Ovary (tissue), 3 donors: ENCODE measurements around the gene GLCE.

Experiments used
- CTCF ChIP-seq, 3 donors: fragments of 450-650 bp in 2 of 3; fragments of 200-600 bp in 1 of 3; IDR thresholded peaks; one replicate each; pipeline versions ENCODE4 v1.5.1 to v1.8.0; 2016 to 2022; ENCODE audit warnings: antibody characterized with exemption in 3 of 3, mild to moderate bottlenecking in 1 of 3
- EP300 ChIP-seq: sonication (generic); formaldehyde crosslinking; IDR thresholded peaks from one replicate; pipeline ENCODE4 v1.6.1; 2017; ENCODE audit warnings: antibody characterized with exemption
- POLR2A ChIP-seq: fragments of 450-650 bp; IDR thresholded peaks from one replicate; pipeline ENCODE4 v1.6.1; 2017; ENCODE audit warnings: antibody characterized with exemption, mild to moderate bottlenecking, moderate library complexity
- donor health status: DM: no; HTN: no; CAD: no.

DNA sequence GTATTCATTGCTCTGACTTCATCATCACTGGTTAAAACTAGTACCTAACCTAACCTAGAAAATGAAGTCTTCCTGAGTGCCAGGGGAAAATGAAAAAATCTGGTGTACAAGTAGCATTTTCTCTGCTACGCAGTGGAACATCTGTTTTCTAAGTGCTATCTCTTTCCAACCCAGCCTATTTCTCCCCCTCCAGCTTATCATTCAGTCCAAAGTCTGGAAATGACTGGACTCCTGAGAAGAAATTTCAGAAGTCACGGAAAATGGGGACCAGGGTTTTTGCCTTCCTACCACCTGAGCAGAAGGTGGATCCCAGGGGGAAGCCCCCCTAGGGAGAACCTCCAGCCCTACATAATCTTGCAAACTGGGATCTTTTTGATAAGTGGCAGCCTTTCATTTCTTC lies 9.6 kb upstream of the GLCE start:
- no peak for TF ChIP-seq POLR2A
- TF ChIP-seq CTCF (IDR thresholded peaks at IDR 0.05) = no peak
- TF ChIP-seq EP300 = no peak
